Endothelial cell of umbilical vein (primary cell): ENCODE data around the gene DNAJC4.

Experiments used
- EZH2 ChIP-seq: IDR thresholded peaks from 2 replicates; pipeline ENCODE4 v1.6.1; 2012; ENCODE audit warnings: borderline replicate concordance, low read depth, mild to moderate bottlenecking, moderate library complexity, low read length, inconsistent platforms; ENCODE audit not compliant: severe bottlenecking
- FOS ChIP-seq: IDR thresholded peaks from 2 replicates; pipeline ENCODE4 v1.6.1; 2011; ENCODE audit warnings: mild to moderate bottlenecking, low read length, moderate library complexity, borderline replicate concordance; ENCODE audit not compliant: insufficient read depth
- GATA2 ChIP-seq: IDR thresholded peaks from 2 replicates; pipeline ENCODE4 v1.7.0; 2011; ENCODE audit warnings: low read depth, mild to moderate bottlenecking, moderate library complexity, mixed read lengths, low read length; ENCODE audit not compliant: insufficient read length, insufficient read depth
- POLR2A ChIP-seq: IDR thresholded peaks from 2 replicates; pipeline ENCODE4 v1.6.1; 2012; ENCODE audit warnings: low read depth, mild to moderate bottlenecking, control low read depth, low read length
- POLR2AphosphoS5 ChIP-seq: IDR thresholded peaks from 2 replicates; pipeline ENCODE4 v1.6.1; 2012; ENCODE audit warnings: low read depth, mild to moderate bottlenecking, control low read depth, low read length, moderate library complexity; ENCODE audit not compliant: insufficient read depth
- TF ChIP-seq, protein P1 (sequence below), 2 donors: IDR thresholded peaks; 1 replicate in 1 of 2; 2 replicates in 1 of 2; pipeline ENCODE4 v1.5.1; 2011; ENCODE audit warnings: low read length in 2 of 2, mild to moderate bottlenecking in 2 of 2, moderate library complexity in 2 of 2, control low read depth in 1 of 2, inconsistent platforms in 1 of 2, low read depth in 1 of 2; ENCODE audit not compliant: insufficient read depth in 1 of 2; ENCODE audit errors: extremely low read depth in 1 of 2
- TF ChIP-seq, protein P2 (sequence below): IDR thresholded peaks from 2 replicates; pipeline ENCODE4 v1.6.1; 2011; ENCODE audit not compliant: insufficient read depth, insufficient read length

DNA sequence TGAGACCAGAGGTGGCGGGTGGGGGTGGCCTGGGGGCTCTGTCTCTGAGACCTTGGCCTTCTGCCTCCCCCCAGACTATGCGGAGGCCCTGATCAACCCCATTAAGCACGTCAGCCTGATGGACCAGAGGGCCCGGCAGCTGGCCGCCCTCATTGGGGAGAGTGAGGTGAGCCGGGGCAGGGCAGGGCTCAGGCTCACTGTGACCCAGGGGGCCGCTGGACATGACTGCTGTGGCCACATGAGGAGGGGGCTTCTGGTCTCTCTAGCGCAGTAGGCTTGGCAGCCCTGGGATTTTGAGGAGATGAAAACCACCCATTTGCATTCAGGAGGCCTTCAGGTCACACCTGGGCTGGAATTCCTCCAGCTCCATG, 33.6 kb downstream of the DNAJC4 start:
- TF ChIP-seq POLR2A (no peak), FOS (no peak), EZH2 (no peak), POLR2AphosphoS5 (no peak), GATA2 (no peak)
- TF ChIP-seq, protein P1, sequence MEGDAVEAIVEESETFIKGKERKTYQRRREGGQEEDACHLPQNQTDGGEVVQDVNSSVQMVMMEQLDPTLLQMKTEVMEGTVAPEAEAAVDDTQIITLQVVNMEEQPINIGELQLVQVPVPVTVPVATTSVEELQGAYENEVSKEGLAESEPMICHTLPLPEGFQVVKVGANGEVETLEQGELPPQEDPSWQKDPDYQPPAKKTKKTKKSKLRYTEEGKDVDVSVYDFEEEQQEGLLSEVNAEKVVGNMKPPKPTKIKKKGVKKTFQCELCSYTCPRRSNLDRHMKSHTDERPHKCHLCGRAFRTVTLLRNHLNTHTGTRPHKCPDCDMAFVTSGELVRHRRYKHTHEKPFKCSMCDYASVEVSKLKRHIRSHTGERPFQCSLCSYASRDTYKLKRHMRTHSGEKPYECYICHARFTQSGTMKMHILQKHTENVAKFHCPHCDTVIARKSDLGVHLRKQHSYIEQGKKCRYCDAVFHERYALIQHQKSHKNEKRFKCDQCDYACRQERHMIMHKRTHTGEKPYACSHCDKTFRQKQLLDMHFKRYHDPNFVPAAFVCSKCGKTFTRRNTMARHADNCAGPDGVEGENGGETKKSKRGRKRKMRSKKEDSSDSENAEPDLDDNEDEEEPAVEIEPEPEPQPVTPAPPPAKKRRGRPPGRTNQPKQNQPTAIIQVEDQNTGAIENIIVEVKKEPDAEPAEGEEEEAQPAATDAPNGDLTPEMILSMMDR (IDR thresholded peaks at IDR 0.05; ENCODE audit: extremely low read depth in 1 of 2, insufficient read depth in 1 of 2, low read depth in 1 of 2, low read length in 2 of 2), result no peak
- TF ChIP-seq, protein P2, sequence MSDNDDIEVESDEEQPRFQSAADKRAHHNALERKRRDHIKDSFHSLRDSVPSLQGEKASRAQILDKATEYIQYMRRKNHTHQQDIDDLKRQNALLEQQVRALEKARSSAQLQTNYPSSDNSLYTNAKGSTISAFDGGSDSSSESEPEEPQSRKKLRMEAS, result no peak
